GM23338 (cell line): Measurements from ENCODE around the gene ZNRF2. TPM values are rescaled to one million over a fixed set of nuclear protein-coding genes. Genes with fewer than 3 reads are reported as not detected.

Experiments used
- ATAC-seq: fragments of 200-7000 bp; cut with Tn5 transposase; 3 replicates; pipeline ENCODE4 v1.9.1; 2020
- DNase-seq: peaks from one replicate; pipeline ENCODE4 v3.0.0-alpha.2; 2015; ENCODE audit warnings: low spot score
- H2AFZ ChIP-seq: fragments of 200-600 bp; sonication (generic); 2 replicates; pipeline ENCODE4 v1.8.0; 2016; ENCODE audit warnings: antibody characterized with exemption, mild to moderate bottlenecking, moderate library complexity
- H3F3A ChIP-seq: fragments of 200-600 bp; sonication (generic); replicated peaks from 2 replicates; pipeline ENCODE4 v1.8.0; 2017; ENCODE audit warnings: antibody characterized with exemption, mixed run types, low read depth
- H3K27ac ChIP-seq: fragments of 200-600 bp; sonication (generic); 2 replicates; pipeline ENCODE4 v1.6.1; 2016; ENCODE audit warnings: low read depth
- H3K27me3 ChIP-seq: fragments of 200-600 bp; sonication (generic); 2 replicates; pipeline ENCODE4 v1.8.0; 2016; ENCODE audit warnings: mild to moderate bottlenecking, mixed run types, moderate library complexity; ENCODE audit not compliant: insufficient read depth
- H3K36me3 ChIP-seq: fragments of 200-600 bp; sonication (generic); 2 replicates; pipeline ENCODE4 v1.8.0; 2016; ENCODE audit warnings: mild to moderate bottlenecking; ENCODE audit not compliant: insufficient read depth
- H3K4me1 ChIP-seq: fragments of 200-600 bp; sonication (generic); 2 replicates; pipeline ENCODE4 v1.8.0; 2016; ENCODE audit warnings: mild to moderate bottlenecking, moderate library complexity; ENCODE audit not compliant: insufficient read depth
- H3K4me2 ChIP-seq: fragments of 200-600 bp; sonication (generic); 2 replicates; pipeline ENCODE4 v1.7.1; 2017; ENCODE audit warnings: mixed run types
- H3K4me3 ChIP-seq: fragments of 200-600 bp; sonication (generic); 2 replicates; pipeline ENCODE4 v1.6.1; 2016; ENCODE audit warnings: mixed run types
- H3K79me2 ChIP-seq: fragments of 200-600 bp; sonication (generic); replicated peaks from 2 replicates; pipeline ENCODE4 v1.8.0; 2017; ENCODE audit warnings: mild to moderate bottlenecking; ENCODE audit not compliant: insufficient read depth
- H3K9me2 ChIP-seq: fragments of 200-600 bp; sonication (generic); 2 replicates; pipeline ENCODE4 v1.8.0; 2017; ENCODE audit not compliant: insufficient read depth
- H4K20me1 ChIP-seq: fragments of 200-600 bp; sonication (generic); replicated peaks from 2 replicates; pipeline ENCODE4 v1.8.0; 2017; ENCODE audit warnings: mild to moderate bottlenecking; ENCODE audit not compliant: insufficient read depth
- H3K27ac Mint-ChIP-seq: 2 replicates; pipeline ENCODE4 v1.8.0; 2020; ENCODE audit warnings: inconsistent platforms, mild to moderate bottlenecking, moderate library complexity, mixed read lengths
- H3K27me3 Mint-ChIP-seq: 3 replicates; pipeline ENCODE4 v1.8.0; 2022; ENCODE audit warnings: low read depth, mild to moderate bottlenecking, moderate library complexity, mixed read lengths, inconsistent platforms; ENCODE audit not compliant: insufficient read depth, poor library complexity
- H3K36me3 Mint-ChIP-seq: 3 replicates; pipeline ENCODE4 v1.8.0; 2021; ENCODE audit warnings: low read depth, mild to moderate bottlenecking, inconsistent platforms, moderate library complexity, mixed read lengths
- H3K4me1 Mint-ChIP-seq: 3 replicates; pipeline ENCODE4 v1.8.0; 2020; ENCODE audit warnings: mild to moderate bottlenecking, inconsistent platforms, mixed read lengths
- H3K4me3 Mint-ChIP-seq: 3 replicates; pipeline ENCODE4 v1.8.0; 2021; ENCODE audit warnings: moderate library complexity, mild to moderate bottlenecking, inconsistent platforms, mixed read lengths
- H3K9me3 Mint-ChIP-seq: 3 replicates; pipeline ENCODE4 v1.8.0; 2020; ENCODE audit warnings: moderate library complexity, mild to moderate bottlenecking, inconsistent platforms, mixed read lengths
- CREB1 ChIP-seq: fragments of 250-450 bp; sonication (Bioruptor Pico); IDR thresholded peaks from 2 replicates; pipeline ENCODE4 v1.5.0; 2020; ENCODE audit warnings: low read depth, mild to moderate bottlenecking, moderate library complexity
- EZH2phosphoT487 ChIP-seq: fragments of 200-600 bp; sonication (generic); IDR thresholded peaks from one replicate; pipeline ENCODE4 v1.8.1; 2018; ENCODE audit warnings: antibody characterized with exemption; ENCODE audit not compliant: unreplicated experiment
- JUNB ChIP-seq: IDR thresholded peaks from one replicate; pipeline ENCODE4 v1.6.1; 2016; ENCODE audit warnings: antibody characterized with exemption; ENCODE audit not compliant: unreplicated experiment
- POLR2AphosphoS5 ChIP-seq: IDR thresholded peaks from 2 replicates; pipeline ENCODE4 v1.6.1; 2016; ENCODE audit warnings: antibody characterized with exemption, low read depth
- ZNF114 ChIP-seq: fragments of 250-450 bp; sonication (Bioruptor Pico); IDR thresholded peaks from 2 replicates; pipeline ENCODE4 v1.5.0; 2020; ENCODE audit warnings: mild to moderate bottlenecking, moderate library complexity
- ZNF331 ChIP-seq: fragments of 250-450 bp; sonication (Bioruptor Pico); IDR thresholded peaks from 2 replicates; pipeline ENCODE4 v1.5.0; 2020; ENCODE audit warnings: low read depth, mild to moderate bottlenecking, moderate library complexity
- polyA plus RNA-seq: library from polyadenylated mRNA; unstranded; fragments of >200 nt; fragmentation: Nextera tagmentation; extraction: Ambion mirVana; gene quantifications from 2 replicates; pipeline ENCODE4 v1.2.1, GENCODE V29; 2016
- total RNA-seq: library from RNA; depleted of rRNA; stranded (reverse); fragments of >200 nt; shearing (Covaris generic); gene quantifications from 2 replicates; pipeline ENCODE4 v1.2.3, GENCODE V29; 2014
- TF ChIP-seq, protein P1 (sequence below), 2 experiments: fragments of 200-600 bp in 1 of 2; sonication (generic) in 1 of 2; conservative IDR thresholded peaks; 2 replicates each; pipeline versions ENCODE4 v1.5.1 to v1.6.1; 2016 to 2017; ENCODE audit warnings: antibody characterized with exemption in 2 of 2, low read depth in 2 of 2, mild to moderate bottlenecking in 2 of 2, moderate library complexity in 1 of 2
- TF ChIP-seq, protein P2 (sequence below): fragments of 250-450 bp; sonication (Bioruptor Pico); IDR thresholded peaks from 2 replicates; pipeline ENCODE4 v1.5.0; 2020; ENCODE audit warnings: mild to moderate bottlenecking, moderate library complexity
- TF ChIP-seq, protein P3 (sequence below): IDR thresholded peaks from 2 replicates; pipeline ENCODE4 v1.6.1; 2016; ENCODE audit warnings: antibody characterized with exemption
- TF ChIP-seq, protein P4 (sequence below): IDR thresholded peaks from one replicate; pipeline ENCODE4 v1.6.1; 2018; ENCODE audit warnings: antibody characterized with exemption; ENCODE audit not compliant: unreplicated experiment

The ZNRF2 gene
- total and polyA plus RNA-seq, 2 experiments from 2014 or later, result 6.0 to 34.7 TPM

DNA sequence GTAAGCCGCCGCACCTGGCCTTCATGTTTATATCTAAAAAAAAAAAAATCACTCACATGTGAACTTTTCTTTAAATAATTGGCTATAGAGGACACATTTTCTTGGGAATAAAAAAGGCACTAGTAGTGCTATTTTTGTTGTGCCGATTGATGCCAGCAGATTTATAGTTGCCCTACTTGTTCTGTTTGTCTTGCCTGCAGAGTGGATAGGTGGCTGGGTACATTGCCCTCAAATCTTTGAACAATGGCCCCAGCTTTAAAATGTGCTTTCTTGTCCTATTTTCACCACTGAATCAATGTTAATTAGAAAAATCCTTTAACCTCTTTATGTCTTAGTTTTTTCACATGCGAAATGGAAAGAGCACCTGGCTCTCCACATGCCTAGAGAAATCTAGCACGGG is 30.1 kb upstream of the ZNRF2 start:
- Histone ChIP-seq H4K20me1 (no peaks in the 10 kb centered on the region), H3K4me3 (no peak overlapping the region), H3K79me2 (no peaks in the 10 kb centered on the region), H3K4me1 (no peaks in the 10 kb centered on the region), H3K9me2 (peaks cover 6% of the 10 kb centered on the region; the same call in 1 of the 2 replicates), H3K27me3 (no peaks in the 10 kb centered on the region), H3F3A (no peaks in the 10 kb centered on the region), H3K27ac (no peak overlapping the region), H3K36me3 (no peaks in the 10 kb centered on the region), H2AFZ (no peak overlapping the region), H3K4me2 (no peak overlapping the region)
- Mint-ChIP-seq H3K36me3 (no peaks in the 10 kb centered on the region), H3K27ac (no peak overlapping the region), H3K9me3 (no peaks in the 10 kb centered on the region), H3K4me1 (no peaks in the 10 kb centered on the region), H3K4me3 (no peak overlapping the region), H3K27me3 (no peaks in the 10 kb centered on the region)
- TF ChIP-seq ZNF114, result no peak
- TF ChIP-seq, protein P1, sequence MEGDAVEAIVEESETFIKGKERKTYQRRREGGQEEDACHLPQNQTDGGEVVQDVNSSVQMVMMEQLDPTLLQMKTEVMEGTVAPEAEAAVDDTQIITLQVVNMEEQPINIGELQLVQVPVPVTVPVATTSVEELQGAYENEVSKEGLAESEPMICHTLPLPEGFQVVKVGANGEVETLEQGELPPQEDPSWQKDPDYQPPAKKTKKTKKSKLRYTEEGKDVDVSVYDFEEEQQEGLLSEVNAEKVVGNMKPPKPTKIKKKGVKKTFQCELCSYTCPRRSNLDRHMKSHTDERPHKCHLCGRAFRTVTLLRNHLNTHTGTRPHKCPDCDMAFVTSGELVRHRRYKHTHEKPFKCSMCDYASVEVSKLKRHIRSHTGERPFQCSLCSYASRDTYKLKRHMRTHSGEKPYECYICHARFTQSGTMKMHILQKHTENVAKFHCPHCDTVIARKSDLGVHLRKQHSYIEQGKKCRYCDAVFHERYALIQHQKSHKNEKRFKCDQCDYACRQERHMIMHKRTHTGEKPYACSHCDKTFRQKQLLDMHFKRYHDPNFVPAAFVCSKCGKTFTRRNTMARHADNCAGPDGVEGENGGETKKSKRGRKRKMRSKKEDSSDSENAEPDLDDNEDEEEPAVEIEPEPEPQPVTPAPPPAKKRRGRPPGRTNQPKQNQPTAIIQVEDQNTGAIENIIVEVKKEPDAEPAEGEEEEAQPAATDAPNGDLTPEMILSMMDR (conservative IDR thresholded peaks at IDR 0.05; ENCODE audit: low read depth in 2 of 2), result no peak
- DNase-seq (no peak), ATAC-seq (no peak)

DNA sequence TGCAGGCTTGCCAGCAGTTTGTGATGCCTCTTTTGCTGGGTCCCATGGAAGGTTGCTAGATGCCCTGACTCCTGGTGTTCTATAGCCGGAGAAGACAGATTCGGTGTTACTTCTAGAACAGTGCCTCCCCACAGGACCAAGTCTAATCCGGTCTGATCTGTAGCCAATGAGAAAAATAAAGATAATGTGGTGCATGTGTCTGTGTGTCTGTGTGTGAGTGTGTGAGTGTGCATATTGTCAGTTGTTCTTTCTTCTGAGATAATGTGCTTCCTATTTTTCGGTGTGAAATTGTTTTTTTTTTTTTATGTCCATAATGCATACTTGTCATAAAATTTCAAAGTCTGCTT is 29.7 kb upstream of the ZNRF2 start:
- H3K4me1 Mint-ChIP-seq, result no peaks in the 10 kb centered on the region
- peaks cover 6% of the 10 kb centered on the region; the same call in 1 of the 2 replicates for H3K9me2 ChIP-seq
- no peak for ATAC-seq
- no peaks in the 10 kb centered on the region for H4K20me1 ChIP-seq
- no peak for DNase-seq
- H3K4me1 ChIP-seq, result no peaks in the 10 kb centered on the region
- H3K36me3 ChIP-seq, result no peaks in the 10 kb centered on the region
- no peaks in the 10 kb centered on the region for H3K27me3 Mint-ChIP-seq
- no peak overlapping the region for H3K4me2 ChIP-seq
- H3K27me3 ChIP-seq, result no peaks in the 10 kb centered on the region
- H3K27ac Mint-ChIP-seq, result no peak overlapping the region
- H3K79me2 ChIP-seq, result no peaks in the 10 kb centered on the region
- no peak overlapping the region for H3K4me3 ChIP-seq
- H3K4me3 Mint-ChIP-seq, result no peak overlapping the region
- H2AFZ ChIP-seq, result no peak overlapping the region
- no peaks in the 10 kb centered on the region for H3K36me3 Mint-ChIP-seq
- H3K9me3 Mint-ChIP-seq, result no peaks in the 10 kb centered on the region
- H3F3A ChIP-seq, result no peaks in the 10 kb centered on the region
- no peak overlapping the region for H3K27ac ChIP-seq
- TF ChIP-seq, protein P2, sequence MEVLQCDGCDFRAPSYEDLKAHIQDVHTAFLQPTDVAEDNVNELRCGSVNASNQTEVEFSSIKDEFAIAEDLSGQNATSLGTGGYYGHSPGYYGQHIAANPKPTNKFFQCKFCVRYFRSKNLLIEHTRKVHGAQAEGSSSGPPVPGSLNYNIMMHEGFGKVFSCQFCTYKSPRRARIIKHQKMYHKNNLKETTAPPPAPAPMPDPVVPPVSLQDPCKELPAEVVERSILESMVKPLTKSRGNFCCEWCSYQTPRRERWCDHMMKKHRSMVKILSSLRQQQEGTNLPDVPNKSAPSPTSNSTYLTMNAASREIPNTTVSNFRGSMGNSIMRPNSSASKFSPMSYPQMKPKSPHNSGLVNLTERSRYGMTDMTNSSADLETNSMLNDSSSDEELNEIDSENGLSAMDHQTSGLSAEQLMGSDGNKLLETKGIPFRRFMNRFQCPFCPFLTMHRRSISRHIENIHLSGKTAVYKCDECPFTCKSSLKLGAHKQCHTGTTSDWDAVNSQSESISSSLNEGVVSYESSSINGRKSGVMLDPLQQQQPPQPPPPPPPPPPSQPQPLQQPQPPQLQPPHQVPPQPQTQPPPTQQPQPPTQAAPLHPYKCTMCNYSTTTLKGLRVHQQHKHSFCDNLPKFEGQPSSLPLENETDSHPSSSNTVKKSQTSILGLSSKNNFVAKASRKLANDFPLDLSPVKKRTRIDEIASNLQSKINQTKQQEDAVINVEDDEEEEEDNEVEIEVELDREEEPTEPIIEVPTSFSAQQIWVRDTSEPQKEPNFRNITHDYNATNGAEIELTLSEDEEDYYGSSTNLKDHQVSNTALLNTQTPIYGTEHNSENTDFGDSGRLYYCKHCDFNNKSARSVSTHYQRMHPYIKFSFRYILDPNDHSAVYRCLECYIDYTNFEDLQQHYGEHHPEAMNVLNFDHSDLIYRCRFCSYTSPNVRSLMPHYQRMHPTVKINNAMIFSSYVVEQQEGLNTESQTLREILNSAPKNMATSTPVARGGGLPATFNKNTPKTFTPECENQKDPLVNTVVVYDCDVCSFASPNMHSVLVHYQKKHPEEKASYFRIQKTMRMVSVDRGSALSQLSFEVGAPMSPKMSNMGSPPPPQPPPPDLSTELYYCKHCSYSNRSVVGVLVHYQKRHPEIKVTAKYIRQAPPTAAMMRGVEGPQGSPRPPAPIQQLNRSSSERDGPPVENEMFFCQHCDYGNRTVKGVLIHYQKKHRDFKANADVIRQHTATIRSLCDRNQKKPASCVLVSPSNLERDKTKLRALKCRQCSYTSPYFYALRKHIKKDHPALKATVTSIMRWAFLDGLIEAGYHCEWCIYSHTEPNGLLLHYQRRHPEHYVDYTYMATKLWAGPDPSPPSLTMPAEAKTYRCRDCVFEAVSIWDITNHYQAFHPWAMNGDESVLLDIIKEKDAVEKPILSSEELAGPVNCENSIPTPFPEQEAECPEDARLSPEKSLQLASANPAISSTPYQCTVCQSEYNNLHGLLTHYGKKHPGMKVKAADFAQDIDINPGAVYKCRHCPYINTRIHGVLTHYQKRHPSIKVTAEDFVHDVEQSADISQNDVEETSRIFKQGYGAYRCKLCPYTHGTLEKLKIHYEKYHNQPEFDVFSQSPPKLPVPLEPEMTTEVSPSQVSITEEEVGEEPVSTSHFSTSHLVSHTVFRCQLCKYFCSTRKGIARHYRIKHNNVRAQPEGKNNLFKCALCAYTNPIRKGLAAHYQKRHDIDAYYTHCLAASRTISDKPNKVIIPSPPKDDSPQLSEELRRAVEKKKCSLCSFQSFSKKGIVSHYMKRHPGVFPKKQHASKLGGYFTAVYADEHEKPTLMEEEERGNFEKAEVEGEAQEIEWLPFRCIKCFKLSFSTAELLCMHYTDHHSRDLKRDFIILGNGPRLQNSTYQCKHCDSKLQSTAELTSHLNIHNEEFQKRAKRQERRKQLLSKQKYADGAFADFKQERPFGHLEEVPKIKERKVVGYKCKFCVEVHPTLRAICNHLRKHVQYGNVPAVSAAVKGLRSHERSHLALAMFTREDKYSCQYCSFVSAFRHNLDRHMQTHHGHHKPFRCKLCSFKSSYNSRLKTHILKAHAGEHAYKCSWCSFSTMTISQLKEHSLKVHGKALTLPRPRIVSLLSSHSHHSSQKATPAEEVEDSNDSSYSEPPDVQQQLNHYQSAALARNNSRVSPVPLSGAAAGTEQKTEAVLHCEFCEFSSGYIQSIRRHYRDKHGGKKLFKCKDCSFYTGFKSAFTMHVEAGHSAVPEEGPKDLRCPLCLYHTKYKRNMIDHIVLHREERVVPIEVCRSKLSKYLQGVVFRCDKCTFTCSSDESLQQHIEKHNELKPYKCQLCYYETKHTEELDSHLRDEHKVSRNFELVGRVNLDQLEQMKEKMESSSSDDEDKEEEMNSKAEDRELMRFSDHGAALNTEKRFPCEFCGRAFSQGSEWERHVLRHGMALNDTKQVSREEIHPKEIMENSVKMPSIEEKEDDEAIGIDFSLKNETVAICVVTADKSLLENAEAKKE (CRISPR knock-in tag), result no peak
- no peak for TF ChIP-seq ZNF331 (CRISPR knock-in tag)
- no peak for TF ChIP-seq JUNB
- TF ChIP-seq, protein P3, sequence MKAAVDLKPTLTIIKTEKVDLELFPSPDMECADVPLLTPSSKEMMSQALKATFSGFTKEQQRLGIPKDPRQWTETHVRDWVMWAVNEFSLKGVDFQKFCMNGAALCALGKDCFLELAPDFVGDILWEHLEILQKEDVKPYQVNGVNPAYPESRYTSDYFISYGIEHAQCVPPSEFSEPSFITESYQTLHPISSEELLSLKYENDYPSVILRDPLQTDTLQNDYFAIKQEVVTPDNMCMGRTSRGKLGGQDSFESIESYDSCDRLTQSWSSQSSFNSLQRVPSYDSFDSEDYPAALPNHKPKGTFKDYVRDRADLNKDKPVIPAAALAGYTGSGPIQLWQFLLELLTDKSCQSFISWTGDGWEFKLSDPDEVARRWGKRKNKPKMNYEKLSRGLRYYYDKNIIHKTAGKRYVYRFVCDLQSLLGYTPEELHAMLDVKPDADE, result no peak
- no peak for TF ChIP-seq ZNF114
- TF ChIP-seq EZH2phosphoT487, result no peak
- no peak for TF ChIP-seq CREB1 (CRISPR knock-in tag)
- TF ChIP-seq POLR2AphosphoS5, result no peak
- TF ChIP-seq, protein P4, sequence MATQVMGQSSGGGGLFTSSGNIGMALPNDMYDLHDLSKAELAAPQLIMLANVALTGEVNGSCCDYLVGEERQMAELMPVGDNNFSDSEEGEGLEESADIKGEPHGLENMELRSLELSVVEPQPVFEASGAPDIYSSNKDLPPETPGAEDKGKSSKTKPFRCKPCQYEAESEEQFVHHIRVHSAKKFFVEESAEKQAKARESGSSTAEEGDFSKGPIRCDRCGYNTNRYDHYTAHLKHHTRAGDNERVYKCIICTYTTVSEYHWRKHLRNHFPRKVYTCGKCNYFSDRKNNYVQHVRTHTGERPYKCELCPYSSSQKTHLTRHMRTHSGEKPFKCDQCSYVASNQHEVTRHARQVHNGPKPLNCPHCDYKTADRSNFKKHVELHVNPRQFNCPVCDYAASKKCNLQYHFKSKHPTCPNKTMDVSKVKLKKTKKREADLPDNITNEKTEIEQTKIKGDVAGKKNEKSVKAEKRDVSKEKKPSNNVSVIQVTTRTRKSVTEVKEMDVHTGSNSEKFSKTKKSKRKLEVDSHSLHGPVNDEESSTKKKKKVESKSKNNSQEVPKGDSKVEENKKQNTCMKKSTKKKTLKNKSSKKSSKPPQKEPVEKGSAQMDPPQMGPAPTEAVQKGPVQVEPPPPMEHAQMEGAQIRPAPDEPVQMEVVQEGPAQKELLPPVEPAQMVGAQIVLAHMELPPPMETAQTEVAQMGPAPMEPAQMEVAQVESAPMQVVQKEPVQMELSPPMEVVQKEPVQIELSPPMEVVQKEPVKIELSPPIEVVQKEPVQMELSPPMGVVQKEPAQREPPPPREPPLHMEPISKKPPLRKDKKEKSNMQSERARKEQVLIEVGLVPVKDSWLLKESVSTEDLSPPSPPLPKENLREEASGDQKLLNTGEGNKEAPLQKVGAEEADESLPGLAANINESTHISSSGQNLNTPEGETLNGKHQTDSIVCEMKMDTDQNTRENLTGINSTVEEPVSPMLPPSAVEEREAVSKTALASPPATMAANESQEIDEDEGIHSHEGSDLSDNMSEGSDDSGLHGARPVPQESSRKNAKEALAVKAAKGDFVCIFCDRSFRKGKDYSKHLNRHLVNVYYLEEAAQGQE, result no peak
